OCI-LY1 (cell line): ENCODE results near the gene ATF7IP.

Source experiments
- H2AFZ ChIP-seq: fragments of 200-600 bp; sonication (generic), shearing (Covaris generic); 2 replicates; pipeline ENCODE4 v1.6.0; 2014; ENCODE audit warnings: antibody characterized with exemption, mild to moderate bottlenecking, low read length
- H3F3A ChIP-seq: fragments of 200-600 bp; sonication (generic), shearing (Covaris generic); 2 replicates; pipeline ENCODE4 v1.6.0; 2014; ENCODE audit warnings: mild to moderate bottlenecking, antibody characterized with exemption, low read length, moderate library complexity; ENCODE audit not compliant: insufficient read depth
- H3K27ac ChIP-seq: fragments of 200-600 bp; sonication (generic); 2 replicates; pipeline ENCODE4 v1.5.1; 2014; ENCODE audit warnings: low read length, mixed run types, mild to moderate bottlenecking, low read depth; ENCODE audit not compliant: poor library complexity, severe bottlenecking
- H3K27me3 ChIP-seq: fragments of 200-600 bp; sonication (generic); 2 replicates; pipeline ENCODE4 v1.6.0; 2014; ENCODE audit warnings: antibody characterized with exemption, mild to moderate bottlenecking, low read length, moderate library complexity; ENCODE audit not compliant: insufficient read depth
- H3K36me3 ChIP-seq: fragments of 200-600 bp; sonication (generic); 2 replicates; pipeline ENCODE4 v1.6.1; 2014; ENCODE audit warnings: mild to moderate bottlenecking, antibody characterized with exemption, low read length, moderate library complexity, mixed read lengths; ENCODE audit not compliant: insufficient read depth
- H3K4me1 ChIP-seq: fragments of 200-600 bp; sonication (generic); 2 replicates; pipeline ENCODE4 v1.5.1; 2014; ENCODE audit warnings: mild to moderate bottlenecking, low read length, moderate library complexity; ENCODE audit not compliant: insufficient read depth, severe bottlenecking
- H3K4me2 ChIP-seq: fragments of 200-600 bp; sonication (generic), shearing (Covaris generic); 2 replicates; pipeline ENCODE4 v1.6.1; 2014; ENCODE audit warnings: low read length
- H3K4me3 ChIP-seq: fragments of 200-600 bp; sonication (generic); 2 replicates; pipeline ENCODE4 v1.5.1; 2014; ENCODE audit warnings: low read length, low read depth, mild to moderate bottlenecking, mixed read lengths; ENCODE audit not compliant: poor library complexity, severe bottlenecking
- H3K79me2 ChIP-seq: fragments of 200-600 bp; shearing (Covaris generic); 2 replicates; pipeline ENCODE4 v1.6.1; 2016; ENCODE audit warnings: mixed run types, low read length, mixed read lengths; ENCODE audit not compliant: insufficient read depth
- H3K9ac ChIP-seq: fragments of 200-600 bp; sonication (generic), shearing (Covaris generic); 2 replicates; pipeline ENCODE4 v1.6.1; 2014; ENCODE audit warnings: mild to moderate bottlenecking, low read length, mixed read lengths
- H3K9me2 ChIP-seq: fragments of 200-600 bp; sonication (generic), shearing (Covaris generic); 2 replicates; pipeline ENCODE4 v1.6.1; 2014; ENCODE audit warnings: low read depth, mild to moderate bottlenecking, low read length, mixed read lengths
- H3K9me3 ChIP-seq: fragments of 200-600 bp; shearing (Covaris generic); 2 replicates; pipeline ENCODE4 v1.6.1; 2014; ENCODE audit warnings: low read length, mixed read lengths
- H4K20me1 ChIP-seq: fragments of 200-600 bp; sonication (generic), shearing (Covaris generic); 2 replicates; pipeline ENCODE4 v1.6.0; 2016; ENCODE audit warnings: mild to moderate bottlenecking, low read length; ENCODE audit not compliant: insufficient read depth
- CTCF ChIP-seq: fragments of 200-600 bp; sonication (generic), shearing (Covaris generic); IDR thresholded peaks from 2 replicates; pipeline ENCODE4 v1.5.1; 2017; ENCODE audit warnings: mild to moderate bottlenecking, antibody characterized with exemption, low read length, moderate library complexity, mixed read lengths
- EZH2 ChIP-seq: fragments of 200-600 bp; sonication (generic), shearing (Covaris generic); IDR thresholded peaks from 2 replicates; pipeline ENCODE4 v1.8.0; 2017; ENCODE audit warnings: borderline replicate concordance, mixed run types, mild to moderate bottlenecking, antibody characterized with exemption, low read length, moderate library complexity, mixed read lengths

The ATF7IP gene

GRCh38 chr12:14471497-14471896 lies 106.0 kb downstream of the ATF7IP start:
- Histone ChIP-seq H3K9me3 (peaks cover 22% of the 10 kb centered on the region), H3K9ac (no peak overlapping the region), H4K20me1 (no peaks in the 10 kb centered on the region), H3F3A (no peaks in the 10 kb centered on the region), H3K4me3 (no peak overlapping the region), H3K27ac (no peak overlapping the region), H3K4me1 (no peaks in the 10 kb centered on the region), H3K79me2 (no peaks in the 10 kb centered on the region), H3K9me2 (no peaks in the 10 kb centered on the region), H3K27me3 (no peaks in the 10 kb centered on the region), H3K4me2 (no peak overlapping the region), H2AFZ (no peak overlapping the region), H3K36me3 (peaks cover 89% of the 10 kb centered on the region)
- no peak for TF ChIP-seq CTCF
- no peak for TF ChIP-seq EZH2

GRCh38 chr12:14473707-14474287 lies 108.3 kb downstream of the ATF7IP start:
- no peaks in the 10 kb centered on the region for H3K9me2 ChIP-seq

GRCh38 chr12:14479004-14479403 lies 113.5 kb downstream of the ATF7IP start:
- Histone ChIP-seq H4K20me1 (no peaks in the 10 kb centered on the region), H3K27ac (no peak overlapping the region), H3K79me2 (no peaks in the 10 kb centered on the region), H3K4me3 (no peak overlapping the region), H3K36me3 (peaks cover 78% of the 10 kb centered on the region), H3K4me2 (no peak overlapping the region), H3K4me1 (no peaks in the 10 kb centered on the region), H3K27me3 (no peaks in the 10 kb centered on the region), H2AFZ (no peak overlapping the region), H3F3A (no peaks in the 10 kb centered on the region), H3K9me3 (peaks cover 9% of the 10 kb centered on the region), H3K9ac (no peak overlapping the region), H3K9me2 (no peaks in the 10 kb centered on the region)
- TF ChIP-seq EZH2 (no peak), CTCF (no peak)

More at GRCh38 chr12:14473707-14474287, 108.3 kb downstream of the ATF7IP start:
- Histone ChIP-seq H3K36me3 (peaks cover 81% of the 10 kb centered on the region), H3K9me3 (peaks cover 22% of the 10 kb centered on the region), H3K4me2 (no peak overlapping the region), H3K4me1 (no peaks in the 10 kb centered on the region), H4K20me1 (no peaks in the 10 kb centered on the region), H2AFZ (no peak overlapping the region), H3K27ac (no peak overlapping the region), H3K27me3 (no peaks in the 10 kb centered on the region), H3K4me3 (no peak overlapping the region), H3F3A (no peaks in the 10 kb centered on the region), H3K79me2 (no peaks in the 10 kb centered on the region), H3K9ac (no peak overlapping the region)
- TF ChIP-seq CTCF (no peak), EZH2 (no peak)
